ENCODE measurements around the gene HNRNPM. TPM values are rescaled to one million over a fixed set of nuclear protein-coding genes. Genes with fewer than 3 reads are reported as not detected.

The HNRNPM gene
- total RNA-seq, 1 experiment from 2014 or later: 468 TPM

- H3K23ac ChIP-seq (ENCODE audit: insufficient read length, low read depth, low read length): no peak overlapping the region
- peaks cover 3% of the 10 kb centered on the region; the same call in 1 of the 2 replicates for H3K79me2 ChIP-seq (ENCODE audit: insufficient read depth, low read length)
- no peaks in the 10 kb centered on the region for H3K9me3 ChIP-seq (ENCODE audit: control insufficient read depth, low read depth, low read length)
- no peak overlapping the region for H2AFZ ChIP-seq (ENCODE audit: low read length)
- H3K27me3 Mint-ChIP-seq (ENCODE audit: low read depth): no peaks in the 10 kb centered on the region
- H2BK5ac ChIP-seq (ENCODE audit: insufficient read length, low read length): no peak overlapping the region
- no peak overlapping the region for H3K4ac ChIP-seq (ENCODE audit: low read depth, low read length)
- no peak overlapping the region for H2BK12ac ChIP-seq (ENCODE audit: insufficient read length, low read depth, low read length)
- no peaks in the 10 kb centered on the region for H4K20me1 ChIP-seq (ENCODE audit: control insufficient read depth, insufficient read depth, insufficient read length)
- peaks cover 6% of the 10 kb centered on the region for H3K79me1 ChIP-seq (ENCODE audit: insufficient read depth, low read depth, low read length, poor library complexity, severe bottlenecking)
- H3K18ac ChIP-seq (ENCODE audit: insufficient read length, low read depth, low read length): no peak overlapping the region
- no peak overlapping the region for H4K5ac ChIP-seq (ENCODE audit: insufficient read length, low read depth, low read length)
- no peak overlapping the region for H4K91ac ChIP-seq (ENCODE audit: insufficient read length, low read depth, low read length)
- H3K27me3 ChIP-seq (ENCODE audit: insufficient read depth, low read length): no peaks in the 10 kb centered on the region
- H3K27ac Mint-ChIP-seq: peak overlapping the region; percentile 34 to 97 (median 69); a peak in 5 of 7 replicates
- H4K8ac ChIP-seq (replicated peaks; ENCODE audit: insufficient read length, low read depth, low read length): no peak overlapping the region
- no peak overlapping the region for H3K27ac ChIP-seq (ENCODE audit: insufficient read length, low read depth, low read length)
- no peak overlapping the region for H3K14ac ChIP-seq (ENCODE audit: insufficient read depth, low read length)
- H2BK15ac ChIP-seq (ENCODE audit: low read depth, low read length): no peak overlapping the region
- peaks cover 9 to 10% of the 10 kb centered on the region in 2 experiments for H3K4me1 Mint-ChIP-seq
- DNase-seq: no peak
- no peaks in the 10 kb centered on the region; a peak in 1 of 5 replicates for H3K9me3 Mint-ChIP-seq
- H3K4me2 ChIP-seq (ENCODE audit: insufficient read depth, insufficient read length, low read length): no peak overlapping the region
- no peak overlapping the region for H2BK120ac ChIP-seq (ENCODE audit: low read depth, low read length, poor library complexity, severe bottlenecking)
- H2BK20ac ChIP-seq (ENCODE audit: low read depth, low read length, poor library complexity, severe bottlenecking): no peak overlapping the region
- no peak overlapping the region for H3K9ac ChIP-seq (ENCODE audit: extremely low read depth, insufficient read length, low read length)
- no peaks in the 10 kb centered on the region for H3K4me1 ChIP-seq (ENCODE audit: insufficient read depth, low read length)
- H2AK5ac ChIP-seq (ENCODE audit: insufficient read length, low read length): no peak overlapping the region
- no peak overlapping the region for H3T11ph ChIP-seq (ENCODE audit: low read length)
- no peaks in the 10 kb centered on the region for H3K23me2 ChIP-seq (ENCODE audit: insufficient read length, low read depth, low read length, poor library complexity, severe bottlenecking)
- no CpG with 5 or more reads among the region's 7 CpGs for WGBS (ENCODE audit: extremely low coverage, insufficient read length, low lambda C conversion rate)
- peaks cover 10 to 22% (median 17%) of the 10 kb centered on the region in 3 experiments; a peak in 6 of 7 replicates for H3K36me3 Mint-ChIP-seq (ENCODE audit: insufficient read depth in 1 of 3, low read depth in 3 of 3)
- no peak for TF ChIP-seq CTCF (conservative IDR thresholded peaks at IDR 0.05)
- no peak overlapping the region for H3K4me3 Mint-ChIP-seq
- H3K56ac ChIP-seq (ENCODE audit: insufficient read length, low read depth, low read length): no peak overlapping the region
Measured at GRCh38 chr19:8397271-8397670, 47.5 kb upstream of the HNRNPM start.

All from H9 (cell line).